NCI-H526 (cell line): ENCODE data around the gene VPREB1.
"Not testable (repeated sequence)": the region's sequence is repeated elsewhere in the genome, so short reads cannot be mapped to it uniquely, and the experiment has no call there.

Experiments
- DNase-seq, 2 experiments: peaks; one replicate each; lab custom pipeline; 2025; lab: John Stamatoyannopoulos, UW

Gene VPREB1

DNA sequence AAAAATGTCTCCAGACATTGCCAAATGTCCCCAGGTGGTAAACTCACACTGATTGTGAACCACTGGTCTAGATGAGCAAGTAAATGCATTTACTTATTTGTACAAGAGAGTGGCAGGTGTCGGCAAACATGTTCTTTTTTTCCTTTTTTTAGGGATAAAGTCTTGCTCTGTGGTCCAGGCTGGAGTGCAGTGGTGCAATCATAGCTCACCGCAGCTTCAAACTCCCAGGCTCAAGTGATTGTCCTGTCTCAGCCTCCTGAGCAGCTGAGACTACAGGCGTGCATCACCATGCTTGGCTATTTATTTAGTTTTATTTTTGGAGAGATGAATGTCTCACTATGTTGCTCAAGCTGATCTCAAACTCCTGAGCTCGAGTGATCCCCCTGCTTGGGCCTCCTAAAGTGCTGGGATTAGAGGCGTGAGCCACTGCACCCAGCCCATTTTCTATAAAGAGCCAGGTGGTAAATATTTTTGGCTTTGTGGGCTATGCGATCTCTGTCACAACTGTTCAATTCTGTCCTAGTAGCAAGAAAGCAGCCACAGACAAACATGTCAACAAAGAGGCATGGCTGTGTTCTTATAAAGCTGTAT, 1.4 kb downstream of the VPREB1 start:
- no peak for DNase-seq

DNA sequence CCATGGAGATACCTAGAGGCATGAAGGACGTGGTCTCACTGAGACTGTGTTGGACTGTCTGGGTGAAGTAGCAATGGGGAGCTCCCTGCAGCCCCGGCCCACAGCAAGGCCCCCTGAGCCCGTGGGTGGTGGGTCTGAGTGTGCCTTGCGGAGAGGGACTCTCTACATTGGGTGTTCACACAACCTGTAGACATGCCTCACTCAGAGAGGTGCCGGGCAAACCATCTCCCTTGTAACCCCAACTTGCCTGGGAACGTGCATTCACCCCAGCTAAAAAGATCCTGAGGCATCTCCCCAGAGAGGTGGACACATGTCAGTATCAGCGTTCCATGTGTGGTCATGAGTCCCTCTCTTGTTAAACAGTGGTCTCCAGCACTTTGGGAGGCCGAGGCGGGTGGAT, 2.1 kb downstream of the VPREB1 start:
- no peak for DNase-seq

DNA sequence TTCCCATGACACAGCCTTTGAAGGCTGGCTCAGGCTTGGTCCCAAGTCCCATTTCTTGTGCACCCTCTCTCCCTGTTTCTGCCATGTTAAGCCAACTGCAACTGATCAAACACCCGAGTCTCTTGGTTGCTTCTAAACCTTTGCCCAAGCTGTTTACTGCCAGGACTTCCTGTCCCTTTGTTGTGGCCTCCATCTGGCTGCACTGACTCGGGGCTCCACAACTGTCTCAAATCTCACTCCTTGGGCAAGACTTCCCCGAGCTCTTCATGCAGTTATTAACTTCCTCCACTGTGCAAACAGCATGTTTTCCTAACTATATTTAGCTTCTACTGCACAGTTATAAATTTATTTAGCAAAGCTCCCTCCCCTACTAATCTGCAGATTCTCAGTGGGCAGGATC, 4.3 kb downstream of the VPREB1 start:
- DNase-seq = no peak

DNA sequence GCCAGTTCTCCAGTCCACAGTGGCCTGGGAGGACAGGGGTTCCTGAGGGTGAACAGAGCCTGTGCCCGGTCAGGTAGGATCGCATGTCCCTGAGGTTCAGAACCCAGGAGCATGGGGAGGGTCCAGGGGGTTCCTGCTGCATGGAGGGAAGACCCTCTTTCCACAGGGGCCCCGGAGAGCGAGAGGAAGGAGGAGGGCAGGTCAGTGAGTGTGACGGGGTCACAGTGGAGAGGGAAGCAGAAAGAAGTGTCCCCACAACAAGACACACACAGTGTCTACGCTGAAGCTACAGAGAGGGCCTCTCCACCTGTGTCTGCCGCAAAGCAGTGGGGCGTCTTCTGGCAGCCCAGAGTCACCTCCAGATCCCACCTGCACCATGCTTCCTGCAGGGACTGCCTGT, 6.1 kb downstream of the VPREB1 start:
- not testable (repeated sequence) for DNase-seq

DNA sequence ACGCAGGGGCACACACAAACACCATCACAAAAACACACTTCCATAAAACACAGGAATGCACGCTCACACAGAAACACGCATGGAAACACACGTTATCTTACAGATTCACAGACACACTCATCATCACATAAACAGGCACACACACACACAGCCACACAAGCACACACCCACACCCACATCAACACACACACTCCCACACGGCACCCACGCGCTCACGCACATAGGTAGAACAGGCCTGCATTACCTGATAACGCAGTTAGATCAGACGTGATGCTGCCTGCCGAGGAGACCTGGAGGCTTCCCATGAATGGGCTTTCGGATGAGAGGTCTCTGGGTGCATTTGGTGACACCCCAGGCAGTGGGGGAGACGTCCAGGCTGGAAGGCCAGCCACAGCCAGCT, 11.5 kb downstream of the VPREB1 start:
- not testable (repeated sequence) for DNase-seq

DNA sequence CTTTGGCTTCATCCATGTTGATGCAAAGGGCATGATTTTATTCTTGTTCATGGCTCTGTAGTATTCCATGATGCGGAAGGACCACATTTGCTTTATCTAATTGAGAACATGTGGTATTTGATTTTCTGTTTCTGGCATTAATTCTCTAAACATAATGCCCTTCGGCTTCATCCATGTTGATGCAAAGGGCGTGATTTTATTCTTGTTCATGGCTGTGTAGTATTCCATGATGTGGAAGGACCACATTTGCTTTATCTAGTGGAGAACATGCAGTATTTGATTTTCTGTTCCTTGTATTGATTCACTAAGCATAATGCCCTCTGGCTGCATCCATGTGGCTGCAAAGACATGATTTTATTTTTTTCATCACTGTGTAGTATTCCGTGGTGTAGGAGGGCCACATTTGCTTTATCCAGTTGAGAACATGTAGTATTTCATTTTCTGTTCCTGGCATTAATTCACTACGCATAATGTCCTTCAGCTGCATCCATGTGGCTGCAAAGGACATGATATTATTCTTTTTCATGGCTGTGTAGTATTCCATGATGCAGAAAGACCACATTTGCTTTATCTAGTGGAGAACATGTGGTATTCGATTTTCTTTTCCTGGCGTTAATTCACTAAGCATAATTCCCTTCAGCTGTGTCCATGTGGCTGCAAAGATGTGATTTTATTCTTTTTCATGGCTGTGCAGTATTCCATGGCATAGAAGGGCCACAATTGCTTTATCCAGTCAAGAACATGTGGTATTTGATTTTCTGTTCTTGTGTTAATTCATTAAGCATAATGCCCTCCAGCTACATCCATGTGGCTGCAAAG, 14.2 kb downstream of the VPREB1 start:
- DNase-seq = not testable (repeated sequence)

DNA sequence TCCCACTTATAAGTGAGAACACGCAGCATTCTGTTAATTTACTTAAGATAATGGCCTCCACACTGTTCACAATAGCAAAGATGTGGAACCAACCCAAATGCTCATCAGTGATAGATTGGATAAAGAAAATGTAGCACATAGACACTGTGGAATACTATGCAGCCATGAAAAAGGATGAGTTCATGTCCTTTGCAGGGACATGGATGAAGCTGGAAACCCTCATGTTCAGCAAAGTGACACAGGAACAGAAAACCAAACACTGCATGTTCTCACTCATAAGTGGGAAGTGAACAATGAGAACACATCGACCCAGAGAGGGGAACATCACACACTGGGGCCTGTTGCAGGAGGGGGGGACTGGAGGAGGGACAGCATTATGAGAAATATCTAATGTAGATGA, 15.6 kb downstream of the VPREB1 start:
- DNase-seq = not testable (repeated sequence)

DNA sequence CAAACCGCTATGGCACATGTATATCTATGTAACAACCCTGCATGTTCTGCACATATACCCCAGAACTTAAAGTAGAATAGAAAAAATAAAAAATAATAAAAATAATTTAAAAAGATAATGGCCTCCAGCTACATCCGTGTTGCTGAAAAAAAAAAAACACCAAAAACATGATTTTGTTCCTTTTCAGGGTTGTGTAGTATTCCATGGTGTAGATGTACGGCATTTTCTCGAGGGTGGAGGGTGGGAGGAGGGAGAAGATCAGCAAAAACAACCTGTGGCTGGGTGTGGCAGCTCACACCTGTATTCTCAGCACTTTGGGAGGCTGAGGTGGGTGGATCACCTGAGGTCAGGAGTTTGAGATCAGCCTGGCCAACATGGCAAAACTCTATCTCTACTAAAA, 16.0 kb downstream of the VPREB1 start:
- DNase-seq = not testable (repeated sequence)

DNA sequence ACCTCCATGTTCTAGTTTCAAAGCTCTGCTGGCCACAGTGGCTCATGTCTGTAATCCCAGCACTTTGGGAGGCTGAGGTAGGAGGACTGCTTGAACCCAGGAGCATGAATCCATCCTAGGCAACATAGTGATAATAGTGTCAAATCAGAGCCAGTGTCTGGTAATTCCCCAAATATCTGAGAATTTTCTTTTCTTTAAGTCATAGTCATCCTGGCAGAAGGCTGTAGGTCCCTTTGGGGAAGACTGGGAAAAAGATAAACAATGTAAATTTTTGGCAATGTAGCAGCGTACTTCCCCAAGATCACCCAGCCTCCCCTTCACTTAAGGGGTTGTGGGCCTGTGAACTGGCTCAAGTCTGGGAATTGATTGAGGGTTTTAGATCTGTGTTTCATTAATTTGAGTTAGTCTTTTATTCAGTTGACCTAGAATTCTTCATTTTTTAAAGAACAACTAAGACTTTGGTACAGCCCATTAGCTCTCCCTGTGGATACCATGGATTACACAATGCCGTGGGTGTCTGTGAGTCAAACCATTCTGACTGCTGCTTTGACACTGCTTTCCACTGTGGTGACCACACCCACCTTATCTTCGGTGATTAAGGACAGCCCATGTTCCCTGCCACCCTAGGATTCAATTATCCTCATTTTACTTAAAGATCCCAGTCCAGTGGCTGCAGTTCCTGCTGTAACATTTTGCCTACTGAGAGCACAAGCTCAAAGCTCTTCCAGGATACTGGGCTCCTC, 17.9 kb downstream of the VPREB1 start:
- not testable (repeated sequence) for DNase-seq

DNA sequence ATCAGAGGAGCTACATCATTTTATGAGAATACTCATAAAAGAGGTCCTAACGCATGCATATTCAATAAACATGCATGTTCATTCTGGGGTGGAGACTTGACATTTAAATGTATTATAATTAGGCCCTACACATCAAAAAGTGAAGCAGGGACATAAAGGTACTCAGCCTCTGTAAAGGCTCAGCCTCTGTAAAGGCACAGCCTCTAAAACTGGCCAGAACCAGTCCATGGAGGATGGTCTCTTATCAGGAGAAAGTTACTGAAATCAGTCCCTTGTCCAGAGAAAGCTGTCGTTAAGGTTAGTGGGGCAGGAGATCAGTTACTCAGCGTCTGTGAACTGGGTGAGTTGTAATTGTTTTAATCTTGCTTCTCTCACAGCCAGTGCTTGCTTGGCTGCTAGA, 19.2 kb downstream of the VPREB1 start:
- DNase-seq = not testable (repeated sequence)

DNA sequence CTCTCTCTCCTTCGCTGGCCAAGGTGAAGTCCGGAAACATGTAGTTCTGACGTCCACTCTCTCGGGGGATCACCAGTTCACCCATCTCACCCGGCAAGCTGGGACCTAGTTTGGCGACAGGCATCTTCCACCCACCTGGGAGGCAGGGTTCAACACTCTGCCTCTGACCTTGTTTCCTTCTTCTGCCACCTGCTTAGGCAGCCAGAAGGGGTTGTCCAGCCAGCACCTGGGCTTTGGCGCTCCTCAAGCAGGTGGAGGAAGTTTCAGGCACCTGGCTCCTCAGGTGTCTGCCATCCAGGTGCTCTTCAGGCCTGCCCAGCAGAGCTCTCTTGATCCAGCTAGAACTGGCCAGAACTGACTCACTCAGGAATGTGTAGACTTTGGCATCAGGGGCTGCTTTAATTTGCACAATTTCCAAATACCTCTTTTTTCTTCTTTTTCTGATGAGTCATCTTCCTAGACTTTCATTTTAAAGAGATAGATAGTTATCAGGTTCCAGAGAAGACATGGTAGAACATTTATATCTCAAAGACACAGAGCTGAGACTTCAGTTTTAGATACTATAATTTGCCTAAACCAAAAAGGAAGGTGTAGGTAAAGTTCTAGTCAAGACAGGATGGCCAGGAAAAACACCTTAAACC, 25.6 kb downstream of the VPREB1 start:
- DNase-seq = not testable (repeated sequence)

DNA sequence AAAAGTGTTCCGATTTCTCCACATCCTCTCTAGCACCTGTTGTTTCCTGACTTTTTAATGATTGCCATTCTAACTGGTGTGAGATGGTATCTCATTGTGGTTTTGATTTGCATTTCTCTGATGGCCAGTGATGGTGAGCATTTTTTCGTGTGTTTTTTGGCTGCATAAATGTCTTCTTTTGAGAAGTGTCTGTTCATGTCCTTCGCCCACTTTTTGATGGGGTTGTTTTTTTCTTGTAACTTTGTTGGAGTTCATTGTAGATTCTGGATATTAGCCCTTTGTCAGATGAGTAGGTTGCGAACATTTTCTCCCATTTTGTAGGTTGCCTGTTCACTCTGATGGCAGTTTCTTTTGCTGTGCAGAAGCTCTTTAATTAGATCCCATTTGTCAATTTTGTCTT, 32.8 kb downstream of the VPREB1 start:
- not testable (repeated sequence) for DNase-seq

DNA sequence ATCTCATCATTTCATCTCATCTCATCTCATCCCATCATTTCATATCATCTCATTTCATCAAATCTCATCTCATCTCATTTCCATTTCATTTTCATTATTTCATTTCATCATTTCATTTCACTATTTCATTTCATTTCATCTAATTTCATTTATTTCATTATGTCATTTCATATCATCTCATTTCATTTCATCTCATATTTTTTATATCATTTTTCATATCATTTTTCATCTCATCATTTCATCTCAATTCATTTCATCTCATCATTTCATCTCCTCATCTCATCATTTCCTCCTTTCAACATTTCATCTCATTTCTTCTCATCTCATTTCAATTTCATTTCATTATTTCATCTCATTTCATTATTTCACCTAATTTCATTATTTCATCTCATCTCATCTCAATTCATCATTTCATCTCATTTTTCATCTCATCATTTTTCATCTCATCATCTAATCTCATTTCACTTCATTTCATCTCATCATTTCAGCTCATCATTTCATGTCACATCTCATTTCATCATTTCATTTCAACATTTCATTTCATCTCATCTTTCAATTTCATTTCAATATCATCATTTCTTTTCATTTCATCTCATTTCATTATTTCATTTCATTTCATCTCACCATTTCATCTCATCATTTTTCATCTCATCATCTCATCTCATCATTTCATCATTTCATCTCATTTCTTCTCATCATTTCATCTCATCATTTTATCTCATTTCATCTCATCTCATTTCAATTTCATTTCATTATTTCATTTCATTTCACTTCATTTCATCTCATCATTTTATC, 40.6 kb downstream of the VPREB1 start:
- not testable (repeated sequence) for DNase-seq

DNA sequence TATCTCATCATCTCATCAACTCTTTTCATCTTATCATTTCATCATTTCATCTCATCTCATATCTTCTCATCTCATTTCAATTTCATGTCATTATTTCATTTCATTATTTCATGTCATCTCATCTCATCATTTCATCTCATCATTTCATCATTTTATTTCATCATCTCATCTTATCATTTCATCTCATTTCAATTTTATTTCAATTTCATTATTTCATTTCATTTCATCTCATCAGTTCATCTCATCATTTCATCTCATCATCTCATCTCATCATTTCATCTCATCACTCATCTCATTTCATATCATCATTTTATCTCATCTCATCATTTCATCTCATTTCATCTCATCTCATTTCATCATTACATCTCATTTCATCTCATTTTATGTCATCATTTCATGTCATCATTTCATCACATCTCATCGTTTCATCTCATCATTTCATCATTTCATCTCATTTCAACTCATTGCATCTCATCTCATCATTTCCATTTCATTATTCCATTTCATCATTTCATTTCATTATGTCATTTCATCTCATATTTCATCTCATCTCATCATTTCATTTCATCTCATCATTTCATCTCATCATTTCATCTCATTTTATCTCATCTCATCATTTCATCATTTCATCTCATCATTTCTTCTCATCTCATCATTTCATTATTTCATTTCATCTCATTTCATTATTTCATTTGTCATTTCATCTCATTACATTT, 42.0 kb downstream of the VPREB1 start:
- not testable (repeated sequence) for DNase-seq

DNA sequence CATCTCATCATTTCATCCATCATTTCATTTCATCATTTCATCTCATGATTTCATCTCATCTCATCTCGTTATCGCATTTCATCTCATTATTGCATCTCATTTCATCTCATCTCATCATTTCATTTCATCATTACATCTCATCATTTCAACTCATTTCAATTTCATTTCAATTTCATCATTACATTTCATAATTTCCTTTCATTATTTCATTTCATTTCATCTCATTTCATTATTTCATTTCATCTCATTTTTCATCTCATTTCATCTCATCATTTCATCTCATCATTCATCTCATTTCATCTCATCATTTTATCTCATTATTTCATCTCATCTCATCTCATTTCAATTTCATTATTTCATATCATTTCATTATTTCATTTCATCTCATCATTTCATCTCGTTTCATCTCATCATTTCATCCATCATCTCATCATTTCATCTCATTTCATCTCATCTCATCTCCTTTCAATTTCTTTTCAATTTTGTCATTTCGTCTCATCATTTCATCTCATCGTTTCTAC, 42.6 kb downstream of the VPREB1 start:
- not testable (repeated sequence) for DNase-seq

DNA sequence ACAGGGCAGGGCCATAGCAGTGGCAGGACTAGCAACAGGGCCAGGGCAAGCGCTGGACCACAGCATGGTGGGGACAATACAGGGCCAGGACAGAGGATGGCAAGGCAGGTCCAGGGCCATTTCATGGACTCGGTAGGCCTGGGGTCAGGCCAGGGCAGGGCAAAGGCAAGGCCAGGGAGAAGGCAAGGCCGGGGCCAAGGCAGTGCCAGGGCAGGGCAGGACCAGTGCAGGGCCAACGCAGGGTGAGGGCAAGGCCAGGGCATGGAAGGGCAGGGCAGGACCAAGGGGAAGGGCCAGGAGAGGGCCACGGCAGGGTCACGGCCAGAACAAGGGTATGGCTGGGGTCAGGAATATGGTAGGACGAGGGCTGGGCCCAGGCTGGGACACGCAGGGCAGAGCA, 45.1 kb downstream of the VPREB1 start:
- not testable (repeated sequence) for DNase-seq

DNA sequence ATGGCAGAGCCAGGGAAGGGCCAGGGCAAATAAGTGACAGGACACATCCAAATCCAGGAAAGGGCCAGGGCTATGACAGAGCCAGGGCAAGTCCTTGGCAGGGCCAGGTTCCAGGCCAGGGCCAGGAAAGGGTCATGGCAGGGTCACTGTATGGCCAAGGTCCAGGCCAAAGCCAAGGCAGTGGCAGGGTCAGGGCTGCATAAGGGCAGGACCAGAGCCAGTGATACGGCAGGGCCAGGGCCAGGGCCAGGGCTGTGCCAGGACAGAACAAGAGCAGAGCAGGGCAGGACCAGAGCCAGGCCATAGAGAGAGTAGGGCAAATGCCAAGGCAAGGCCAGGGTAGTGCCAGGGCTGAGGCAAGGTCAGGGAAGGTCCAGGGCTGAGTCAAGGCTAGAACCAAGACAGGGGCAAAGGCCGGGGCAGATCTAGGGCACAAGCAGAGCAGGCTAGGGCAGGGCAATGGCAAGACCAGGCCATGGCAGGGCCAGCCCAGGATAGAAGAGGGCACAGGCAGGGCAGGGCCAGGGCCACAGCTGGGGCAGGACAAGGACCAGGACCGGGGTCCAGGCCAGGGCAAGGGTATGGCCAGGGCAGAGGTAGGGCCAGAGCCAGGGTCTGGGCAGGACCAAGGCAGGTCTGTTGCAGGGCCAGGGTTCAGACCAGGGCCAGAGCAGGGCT, 46.7 kb downstream of the VPREB1 start:
- not testable (repeated sequence) for DNase-seq

DNA sequence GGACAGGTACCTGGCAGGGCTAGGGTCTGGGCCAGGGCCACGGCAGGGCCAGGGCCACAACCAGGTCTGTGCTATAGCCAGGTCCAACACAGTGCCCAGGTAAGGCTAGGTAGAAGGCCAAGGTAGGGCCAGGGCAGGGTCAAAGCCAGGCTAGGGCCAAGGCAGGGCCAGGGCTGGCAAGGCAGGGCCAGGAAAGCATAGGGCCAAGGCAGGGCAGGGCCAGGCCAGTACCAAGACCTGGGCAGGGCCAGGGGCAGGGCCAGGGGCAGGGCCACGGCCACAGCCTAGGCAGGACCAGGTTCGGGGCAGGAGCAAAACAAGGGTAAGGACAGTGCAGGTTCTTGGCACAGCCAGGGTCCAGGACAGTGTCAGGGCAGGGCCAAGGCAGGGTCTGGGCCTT, 48.1 kb downstream of the VPREB1 start:
- DNase-seq = not testable (repeated sequence)

DNA sequence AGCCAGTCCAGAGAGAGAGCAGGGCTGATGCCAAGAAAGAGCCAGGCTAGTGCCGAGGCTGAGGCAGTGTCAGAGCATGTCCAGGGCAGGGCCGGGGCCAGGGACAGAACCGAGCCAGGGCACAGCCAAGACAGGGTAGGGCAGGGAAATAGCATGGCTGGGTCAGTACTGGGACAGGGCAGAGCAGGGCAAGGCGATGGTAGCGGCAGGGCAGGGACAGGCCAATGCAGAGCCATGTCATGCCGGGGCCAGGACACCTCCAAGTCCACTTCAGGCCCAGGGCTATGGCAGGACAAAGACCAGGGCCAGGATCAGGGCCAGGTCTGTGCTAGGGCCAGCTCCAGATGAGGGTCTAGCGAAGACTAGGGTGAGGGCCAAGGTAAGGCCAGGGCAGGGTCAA, 48.9 kb downstream of the VPREB1 start:
- DNase-seq = not testable (repeated sequence)

DNA sequence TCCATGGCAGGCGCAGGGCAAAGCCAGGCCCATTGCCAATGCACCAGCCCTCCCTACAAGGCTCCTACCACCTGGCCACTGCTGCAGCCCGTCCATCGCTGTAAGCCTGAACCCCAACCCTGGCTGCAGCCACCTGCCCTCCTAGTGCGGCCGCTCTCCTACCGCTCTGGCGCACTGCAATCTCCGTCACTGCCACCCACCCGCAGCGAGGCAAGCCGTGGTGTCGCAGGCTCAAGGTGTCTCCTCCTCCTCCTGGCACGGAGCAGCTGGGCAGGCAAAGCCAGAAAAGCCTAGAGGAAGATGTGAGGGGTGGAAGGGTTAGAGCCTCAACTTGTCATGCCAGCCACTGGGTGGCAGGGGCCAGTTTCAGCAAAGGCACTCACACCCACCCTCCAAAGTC, 50.1 kb downstream of the VPREB1 start:
- not testable (repeated sequence) for DNase-seq
